DOHH2 (cell line): Measurements from ENCODE around the gene DPYD.

Source experiments
- EZH2phosphoT487 ChIP-seq: fragments of 200-600 bp; sonication (generic); IDR thresholded peaks from 2 replicates; pipeline ENCODE4 v1.6.1; 2017; ENCODE audit warnings: borderline replicate concordance, mild to moderate bottlenecking, antibody characterized with exemption, low read length, moderate library complexity, mixed read lengths
- TF ChIP-seq, protein P1 (sequence below): fragments of 200-600 bp; sonication (generic); IDR thresholded peaks from one replicate; pipeline ENCODE4 v1.5.1; 2014; ENCODE audit warnings: antibody characterized with exemption, mild to moderate bottlenecking, low read depth, low read length; ENCODE audit not compliant: poor library complexity, severe bottlenecking

DNA sequence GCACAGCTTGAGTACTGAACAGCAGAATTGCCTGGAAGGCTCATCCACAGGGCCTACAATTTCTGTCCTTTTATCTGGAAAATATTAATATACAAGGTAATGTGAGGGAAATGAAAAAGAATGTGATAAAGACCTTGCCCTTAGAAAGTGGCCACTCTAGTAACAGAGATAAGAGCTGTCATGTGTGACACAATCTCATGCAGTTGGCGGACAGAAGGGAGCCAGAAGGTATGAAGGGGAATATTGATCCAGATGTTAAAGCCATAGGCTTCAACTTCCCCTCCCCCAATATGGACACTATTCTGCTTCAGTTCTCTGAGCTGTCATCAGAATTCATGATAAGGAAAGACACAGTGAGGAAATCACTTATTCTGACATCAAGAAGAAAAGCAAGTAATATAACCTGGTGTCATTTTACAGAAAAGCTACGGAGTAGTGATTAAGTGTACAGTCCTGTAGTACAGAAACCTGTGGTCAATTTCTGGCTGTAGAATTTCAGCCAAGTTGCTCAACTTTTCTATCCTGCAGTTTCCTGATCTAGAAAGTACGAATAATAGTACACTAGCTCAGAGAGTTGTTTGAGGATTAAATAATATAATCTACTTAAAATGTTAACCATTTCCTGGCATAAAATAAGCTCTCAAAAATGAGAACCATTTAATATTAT lies 572.1 kb downstream of the DPYD start:
- TF ChIP-seq, protein P1, sequence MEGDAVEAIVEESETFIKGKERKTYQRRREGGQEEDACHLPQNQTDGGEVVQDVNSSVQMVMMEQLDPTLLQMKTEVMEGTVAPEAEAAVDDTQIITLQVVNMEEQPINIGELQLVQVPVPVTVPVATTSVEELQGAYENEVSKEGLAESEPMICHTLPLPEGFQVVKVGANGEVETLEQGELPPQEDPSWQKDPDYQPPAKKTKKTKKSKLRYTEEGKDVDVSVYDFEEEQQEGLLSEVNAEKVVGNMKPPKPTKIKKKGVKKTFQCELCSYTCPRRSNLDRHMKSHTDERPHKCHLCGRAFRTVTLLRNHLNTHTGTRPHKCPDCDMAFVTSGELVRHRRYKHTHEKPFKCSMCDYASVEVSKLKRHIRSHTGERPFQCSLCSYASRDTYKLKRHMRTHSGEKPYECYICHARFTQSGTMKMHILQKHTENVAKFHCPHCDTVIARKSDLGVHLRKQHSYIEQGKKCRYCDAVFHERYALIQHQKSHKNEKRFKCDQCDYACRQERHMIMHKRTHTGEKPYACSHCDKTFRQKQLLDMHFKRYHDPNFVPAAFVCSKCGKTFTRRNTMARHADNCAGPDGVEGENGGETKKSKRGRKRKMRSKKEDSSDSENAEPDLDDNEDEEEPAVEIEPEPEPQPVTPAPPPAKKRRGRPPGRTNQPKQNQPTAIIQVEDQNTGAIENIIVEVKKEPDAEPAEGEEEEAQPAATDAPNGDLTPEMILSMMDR: no peak
- no peak for TF ChIP-seq EZH2phosphoT487
